Lung (tissue), 12 donors: ENCODE data around the gene GNG12. TPM values are rescaled to one million over a fixed set of nuclear protein-coding genes. Genes with fewer than 3 reads are reported as not detected.
A peak's percentile ranks its signal among the peaks of the same experiment; 100 is the strongest.

Experiments
- ATAC-seq: fragments of 200-7000 bp; cut with Tn5 transposase; one replicate; pipeline ENCODE4 v1.9.1; 2020; ENCODE audit warnings: moderate number of reproducible peaks; ENCODE audit not compliant: insufficient read depth, low FRiP score
- DNase-seq, 3 donors: peaks; one replicate each; pipeline ENCODE4 v3.0.0-alpha.2; 2013 to 2017
- H3K27ac ChIP-seq, 2 donors: one replicate each; pipeline ENCODE4 v1.5.1; 2013; ENCODE audit warnings: mild to moderate bottlenecking in 2 of 2, moderate library complexity in 2 of 2, control low read depth in 1 of 2, inconsistent platforms in 1 of 2, low read depth in 1 of 2, low read length in 1 of 2
- H3K27me3 ChIP-seq, 3 donors: one replicate each; pipeline ENCODE4 v1.5.1; 2013; ENCODE audit warnings: low read length in 2 of 3; ENCODE audit not compliant: control insufficient read depth in 3 of 3, insufficient read depth in 3 of 3
- H3K36me3 ChIP-seq, 4 donors: one replicate each; pipeline ENCODE4 v1.5.1; 2013; ENCODE audit warnings: low read length in 4 of 4, mild to moderate bottlenecking in 1 of 4, moderate library complexity in 1 of 4; ENCODE audit not compliant: control insufficient read depth in 4 of 4, insufficient read depth in 4 of 4
- H3K4me1 ChIP-seq, 5 donors: one replicate each; pipeline ENCODE4 v1.5.1; 2013; ENCODE audit warnings: low read length in 5 of 5, mild to moderate bottlenecking in 2 of 5, moderate library complexity in 1 of 5; ENCODE audit not compliant: control insufficient read depth in 5 of 5, insufficient read depth in 5 of 5
- H3K4me3 ChIP-seq: one replicate; pipeline ENCODE4 v1.5.1; 2013; ENCODE audit warnings: mild to moderate bottlenecking, control low read depth, moderate library complexity
- H3K9ac ChIP-seq, 2 donors: one replicate each; pipeline ENCODE4 v1.5.1; 2013; ENCODE audit warnings: low read length in 2 of 2, control low read depth in 1 of 2; ENCODE audit not compliant: insufficient read depth in 1 of 2
- H3K9me3 ChIP-seq, 4 donors: one replicate each; pipeline ENCODE4 v1.5.1; 2013; ENCODE audit warnings: low read length in 3 of 4, mild to moderate bottlenecking in 1 of 4, moderate library complexity in 1 of 4; ENCODE audit not compliant: control insufficient read depth in 4 of 4, insufficient read depth in 3 of 4
- CTCF ChIP-seq: IDR thresholded peaks from 2 replicates; pipeline ENCODE4 v1.5.1; 2012; ENCODE audit warnings: mild to moderate bottlenecking; ENCODE audit errors: control extremely low read depth, extremely low read depth
- WGBS, 2 donors: extraction: QIAGEN DNeasy Blood & Tissue Kit; methylation state at CpG; one replicate each; pipeline ENCODE4 v1.1.7; 2013; 5-methylcytosine and 5-hydroxymethylcytosine counted together
- polyA plus RNA-seq, 2 donors: library from polyadenylated mRNA; stranded (reverse); fragments of 200-250 nt; gene quantifications; one replicate each; pipeline ENCODE4 v1.2.1, GENCODE V29; 2013
- total RNA-seq, 2 donors: library from RNA; depleted of rRNA in 1 of 2; stranded (reverse); fragments of >200 nt in 1 of 2; gene quantifications; one replicate each; pipeline ENCODE4 v1.2.1, GENCODE V29; 2014 to 2021
- donor health status: control.
- donor health status: control.
- donor health status: Bipolar disorder and iron deficiency.
- donor health status: healthy.
- donor health status: DM: yes; HTN: yes; CAD: no.

GNG12 gene
- total and polyA plus RNA-seq, 4 donors: 14.0 to 68.4 (median 32.1) TPM

GRCh38 chr1:67761730-67762129, 71.5 kb downstream of the GNG12 start:
- Histone ChIP-seq H3K9ac (no peak overlapping the region), H3K36me3 (peaks cover 0 to 4% (median 0%) of the 10 kb centered on the region in 4 donors), H3K4me3 (no peak overlapping the region), H3K9me3 (no peaks in the 10 kb centered on the region), H3K27me3 (no peaks in the 10 kb centered on the region), H3K27ac (no peak overlapping the region), H3K4me1 (peaks cover 0 to 17% (median 4%) of the 10 kb centered on the region in 5 donors)
- 85 to 88% methylated on average over 4 of the region's 4 CpGs for WGBS, 2 donors
- ATAC-seq (no peak), DNase-seq (no peak)
- no peak for TF ChIP-seq CTCF

DNA sequence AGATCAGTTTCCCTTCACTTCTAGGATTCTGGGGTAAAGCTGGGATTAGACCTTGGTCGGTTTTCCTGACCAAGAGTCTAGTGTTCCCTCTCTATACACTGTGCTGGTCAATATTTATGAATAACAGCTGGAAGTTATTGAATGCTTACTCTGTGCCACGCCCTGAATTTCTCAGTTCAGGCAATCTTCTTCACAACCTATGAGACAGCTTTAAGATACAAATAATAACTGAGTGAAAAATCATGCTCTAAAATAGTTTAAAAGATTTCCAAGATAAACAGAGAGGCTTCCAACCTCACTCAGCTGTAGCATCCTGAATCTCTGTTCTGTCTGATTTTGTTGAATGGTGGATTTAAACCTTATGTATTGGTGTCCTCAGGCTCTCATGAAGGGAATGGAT, 72.2 kb downstream of the GNG12 start:
- WGBS, 2 donors: 77 to 84% methylated on average over 2 of the region's 2 CpGs
- Histone ChIP-seq H3K27ac (no peak overlapping the region), H3K9ac (no peak overlapping the region), H3K27me3 (no peaks in the 10 kb centered on the region), H3K4me1 (peaks cover 0 to 12% (median 4%) of the 10 kb centered on the region in 5 donors), H3K9me3 (no peaks in the 10 kb centered on the region), H3K4me3 (no peak overlapping the region), H3K36me3 (peaks cover 0 to 4% (median 0%) of the 10 kb centered on the region in 4 donors)
- ATAC-seq: no peak
- DNase-seq: no peak
- no peak for TF ChIP-seq CTCF

GRCh38 chr1:67760030-67760821, 73.0 kb downstream of the GNG12 start:
- Histone ChIP-seq H3K27me3 (no peaks in the 10 kb centered on the region), H3K36me3 (peaks cover 0 to 4% (median 0%) of the 10 kb centered on the region in 4 donors), H3K9ac (no peak overlapping the region), H3K4me1 (peaks cover 0 to 7% (median 4%) of the 10 kb centered on the region in 5 donors), H3K27ac (no peak overlapping the region), H3K4me3 (no peak overlapping the region), H3K9me3 (no peaks in the 10 kb centered on the region)
- 31 to 38% methylated on average over 14 of the region's 14 CpGs for WGBS, 2 donors
- ATAC-seq: peak; percentile 38
- TF ChIP-seq CTCF: peak; percentile 86
- DNase-seq: peak; percentile 53 to 77 (median 71)
